Glomerular visceral epithelial cell (primary cell): Measurements from ENCODE around the gene AMOTL1.

Source experiments
- DNase-seq: peaks from one replicate; pipeline ENCODE4 v3.0.0-alpha.2; 2016; ENCODE audit errors: extremely low spot score

AMOTL1 gene

DNA sequence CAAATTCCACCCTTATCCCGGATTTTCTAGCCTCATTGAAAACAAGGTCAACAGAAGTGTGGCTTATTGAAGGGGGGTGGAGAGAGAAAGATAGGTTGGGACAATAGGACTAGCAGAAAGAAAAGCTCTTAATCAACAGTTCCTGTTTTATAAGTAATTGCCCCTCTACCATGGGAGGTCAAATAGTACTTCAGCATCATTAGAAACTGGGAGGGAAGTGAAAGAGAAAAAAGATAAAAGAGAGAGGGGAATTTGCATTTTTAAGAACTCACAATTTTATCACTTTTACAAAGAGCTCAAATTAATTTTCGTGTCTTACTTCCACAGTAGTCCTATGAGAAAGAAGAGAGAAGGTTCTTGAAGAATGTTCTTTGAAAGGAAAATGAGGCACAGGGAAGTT, 89.2 kb downstream of the AMOTL1 start:
- no peak for DNase-seq

DNA sequence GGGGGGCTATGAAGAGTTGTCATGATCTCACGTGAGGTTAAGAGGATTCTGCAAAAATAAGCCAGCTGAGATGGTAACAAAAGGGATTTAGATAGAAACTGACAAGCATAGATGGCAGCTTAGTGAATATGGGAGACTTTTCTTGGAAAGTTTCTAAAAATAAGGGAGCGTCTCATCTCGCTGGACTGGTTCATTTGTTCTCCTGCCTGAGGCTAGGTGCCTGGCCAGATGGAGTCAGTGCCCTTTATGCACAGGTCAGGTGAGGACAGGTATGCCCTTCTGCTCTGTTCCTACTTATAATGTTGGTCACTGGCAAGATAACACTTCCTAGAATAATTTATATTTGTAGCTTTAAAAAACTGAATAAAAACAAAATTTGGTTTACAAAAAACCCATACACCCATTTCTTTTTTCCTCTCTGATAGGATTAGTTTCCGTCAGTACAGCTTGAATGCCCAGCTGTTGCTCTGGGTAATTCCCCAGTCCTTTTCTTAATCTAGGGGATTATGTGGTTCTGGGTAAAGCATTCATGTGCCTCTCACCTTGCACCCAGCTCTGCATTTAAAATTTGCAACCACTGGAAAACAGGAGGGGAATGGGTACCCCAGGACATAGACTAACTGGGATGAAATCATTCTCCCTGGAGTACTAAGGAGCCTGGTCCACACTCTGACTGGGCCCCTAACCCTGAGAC, 90.0 kb downstream of the AMOTL1 start:
- no peak for DNase-seq

DNA sequence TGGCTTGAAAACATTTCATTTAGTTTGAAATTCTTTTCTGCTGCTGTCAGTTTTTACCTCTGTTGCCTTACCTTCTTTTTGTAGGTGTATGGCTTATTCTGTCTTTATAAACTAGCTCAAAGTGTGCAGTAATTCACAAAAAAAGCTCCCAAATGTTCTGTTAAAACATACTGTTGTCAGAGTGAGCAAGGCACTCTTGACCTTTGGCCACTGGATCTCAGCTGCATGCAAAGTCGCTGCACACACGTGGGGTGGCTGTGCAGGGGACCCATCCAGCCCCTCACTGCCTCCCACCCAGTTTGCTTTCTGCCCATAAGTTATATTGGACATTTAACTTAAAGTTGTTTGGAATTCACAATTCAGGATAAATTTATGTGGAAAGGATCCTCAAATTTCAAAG, 92.2 kb downstream of the AMOTL1 start:
- no peak for DNase-seq

GRCh38 chr11:94861306-94861845, 93.2 kb downstream of the AMOTL1 start:
- DNase-seq = no peak

DNA sequence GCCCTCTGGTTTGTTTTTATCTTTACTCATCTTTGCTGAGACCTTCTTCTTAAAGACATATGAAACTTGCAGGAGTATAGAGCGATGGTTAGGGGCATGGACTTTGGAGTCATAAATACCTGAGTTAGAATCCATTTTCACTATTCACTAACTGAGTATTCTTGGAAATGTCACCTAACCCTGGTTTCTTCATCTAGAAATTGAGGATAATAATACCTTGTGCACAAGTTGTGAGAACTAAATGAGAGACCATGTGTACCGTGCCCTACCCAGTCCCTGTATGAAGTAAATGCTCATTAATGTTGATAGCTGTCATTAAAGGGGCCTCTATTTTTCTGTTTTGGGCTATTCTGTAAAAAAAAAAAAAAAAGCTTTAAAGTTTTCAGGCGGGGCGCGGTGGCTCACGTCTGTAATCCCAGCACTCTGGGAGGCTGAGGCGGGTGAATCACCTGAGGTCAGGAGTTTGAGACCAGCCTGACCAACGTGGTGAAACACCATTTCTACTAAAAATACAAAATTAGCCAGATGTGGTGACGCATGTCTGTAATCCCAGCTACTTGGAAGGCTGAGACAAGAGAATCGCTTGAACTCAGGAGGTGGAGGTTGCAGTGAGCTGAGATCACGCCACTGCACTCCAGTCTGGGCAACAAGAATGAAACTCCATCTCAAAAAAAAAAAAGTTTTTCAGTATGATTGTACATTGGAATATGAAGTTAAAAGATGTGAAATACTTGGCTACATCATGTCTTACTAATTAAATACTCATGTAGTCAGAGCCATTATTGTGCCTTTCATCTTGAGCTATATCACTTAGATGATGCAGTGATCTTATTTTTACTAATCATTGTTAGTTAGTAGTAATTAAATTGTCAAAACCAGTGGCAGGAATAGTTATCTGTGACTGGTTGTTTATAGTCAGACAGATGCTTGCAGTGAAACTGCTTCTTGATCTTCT, 95.0 kb downstream of the AMOTL1 start:
- DNase-seq = no peak

GRCh38 chr11:94864506-94865045, 96.4 kb downstream of the AMOTL1 start:
- no peak for DNase-seq

DNA sequence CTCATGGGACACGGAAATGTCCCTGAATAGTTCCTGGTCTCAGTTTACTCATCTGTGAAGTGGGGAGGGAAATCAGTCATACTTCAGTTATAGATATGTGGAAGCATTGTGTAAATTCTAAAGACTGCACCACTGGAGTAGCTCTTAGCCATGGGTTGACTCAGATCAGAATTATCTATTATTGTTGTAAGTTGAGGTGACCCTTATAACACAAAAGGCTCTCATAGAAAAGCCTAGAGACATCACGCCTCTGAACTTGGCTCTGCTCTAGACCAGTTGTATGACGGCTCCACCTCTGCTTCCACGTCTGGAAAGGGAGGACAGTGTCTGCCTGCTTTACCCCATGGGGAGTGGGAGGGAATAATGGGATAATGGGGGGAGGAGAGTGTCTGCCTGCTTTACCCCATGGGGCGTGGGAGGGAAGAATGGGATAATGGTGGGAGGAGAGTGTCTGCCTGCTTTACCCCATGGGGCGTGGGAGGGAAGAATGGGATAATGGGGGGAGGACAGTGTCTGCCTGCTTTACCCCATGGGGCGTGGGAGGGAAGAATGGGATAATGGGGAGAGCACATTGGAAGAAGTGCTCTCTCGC, 98.2 kb downstream of the AMOTL1 start:
- DNase-seq = no peak

DNA sequence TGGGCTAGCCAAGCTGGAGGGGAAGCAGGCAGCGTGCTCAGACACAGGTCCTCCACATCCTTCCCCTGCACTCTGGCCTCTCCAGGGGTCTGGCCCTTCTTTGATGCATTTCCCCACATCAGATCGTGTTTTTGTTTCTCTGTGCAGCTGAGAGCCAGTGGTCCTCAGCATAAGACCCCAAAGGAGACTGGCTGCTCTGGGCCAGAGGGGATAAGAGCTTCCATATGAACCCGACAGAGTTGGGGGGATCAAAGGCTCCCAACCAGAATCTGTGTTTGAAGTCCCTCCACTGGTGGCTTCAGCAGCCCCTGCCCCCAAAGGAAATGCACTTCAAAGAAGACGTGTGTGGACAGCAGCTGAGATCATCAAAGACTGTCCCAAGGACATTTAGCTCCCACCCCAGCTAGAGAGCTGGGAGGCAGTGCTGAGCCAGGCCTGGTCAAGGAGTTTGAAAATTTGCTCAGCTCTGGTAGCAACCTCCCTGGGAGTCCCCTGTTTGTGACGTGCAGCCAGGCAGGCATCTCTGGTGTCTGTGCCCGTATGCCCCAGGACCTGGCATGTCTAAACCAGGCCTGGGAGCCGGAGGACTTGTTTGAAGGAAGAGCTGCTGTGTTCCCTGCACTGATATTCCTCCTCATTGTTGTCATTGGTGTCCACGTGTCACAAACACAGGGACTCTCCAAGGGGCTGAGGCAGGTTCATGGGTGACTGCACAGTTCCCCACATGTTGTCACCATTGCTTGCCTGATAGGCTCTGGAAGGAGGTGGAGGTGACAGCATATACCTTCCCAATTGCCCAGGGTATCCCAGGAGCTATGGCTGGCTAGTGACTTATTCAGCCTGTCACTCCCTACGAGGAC, 99.0 kb downstream of the AMOTL1 start:
- no peak for DNase-seq

DNA sequence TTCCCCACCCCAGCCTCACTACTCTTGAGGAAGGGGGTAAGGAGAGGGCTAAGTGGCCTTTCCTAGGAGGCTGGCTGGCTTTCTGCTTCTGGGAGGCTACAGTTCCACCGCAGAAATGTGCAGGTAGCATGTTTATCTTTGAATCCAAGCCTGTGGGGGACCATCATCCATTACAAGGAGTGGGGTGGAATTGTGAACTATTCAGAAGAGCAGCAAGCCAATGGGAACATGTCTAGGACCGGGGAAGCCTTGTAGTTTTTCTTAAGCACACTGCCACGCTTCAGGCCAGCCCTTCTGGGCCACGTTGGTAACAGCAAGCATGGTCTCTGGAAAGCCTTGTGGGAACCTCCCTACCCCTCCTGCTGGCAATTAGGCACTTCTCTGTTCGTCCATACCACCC, 100.3 kb downstream of the AMOTL1 start:
- DNase-seq = no peak

DNA sequence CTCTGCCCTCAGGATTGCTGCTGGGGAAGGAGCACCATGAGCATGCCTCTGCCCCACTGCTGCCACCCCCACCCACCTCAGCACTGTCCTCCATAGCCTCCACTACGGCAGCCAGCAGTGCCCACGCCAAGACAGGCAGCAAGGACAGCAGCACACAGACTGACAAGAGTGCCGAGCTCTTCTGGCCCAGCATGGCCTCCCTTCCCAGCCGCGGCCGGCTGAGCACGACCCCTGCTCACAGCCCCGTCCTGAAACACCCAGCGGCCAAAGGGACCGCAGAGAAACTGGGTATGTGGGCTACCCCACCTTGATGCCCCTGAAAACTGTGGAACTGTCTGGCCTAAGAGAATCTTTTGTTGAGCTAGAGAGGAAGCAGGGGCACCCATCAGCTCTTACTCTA, 101.0 kb downstream of the AMOTL1 start:
- no peak for DNase-seq

- DNase-seq = no peak
Measured at GRCh38 chr11:94870422-94870821, 102.3 kb downstream of the AMOTL1 start.

DNA sequence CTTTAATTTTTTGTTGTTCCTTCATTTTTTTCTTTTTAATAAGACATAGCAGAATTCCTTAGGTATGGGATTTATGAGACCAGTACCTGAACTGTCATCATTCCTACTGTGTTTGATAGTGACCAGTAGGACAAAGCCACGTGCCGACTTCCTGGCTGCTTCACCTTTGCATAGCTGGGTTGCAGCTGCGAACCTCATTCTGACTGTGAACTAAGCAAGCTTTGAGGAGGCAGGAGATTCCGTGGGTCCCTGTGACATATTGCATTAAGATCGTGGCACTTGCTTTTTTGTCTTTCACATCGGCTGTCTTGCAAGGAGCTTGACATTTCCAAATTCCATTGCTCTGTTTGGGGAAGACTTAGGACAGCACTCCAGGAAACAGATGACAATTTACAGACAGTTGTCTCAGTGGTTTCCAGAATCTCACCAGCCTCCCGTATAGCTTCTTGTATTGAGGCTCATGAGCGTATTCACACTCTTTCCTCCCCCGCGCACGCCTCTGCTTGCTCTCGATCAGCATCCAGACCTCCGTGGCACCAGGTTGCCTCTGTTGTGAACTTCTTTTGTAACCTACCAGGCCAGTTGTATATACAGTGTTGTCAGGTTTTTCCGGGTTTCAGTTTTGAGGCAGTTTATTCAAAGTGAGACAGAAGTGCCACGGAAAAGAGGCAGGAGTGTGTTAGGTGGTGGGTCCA, 103.5 kb downstream of the AMOTL1 start:
- no peak for DNase-seq

- DNase-seq = no peak
Measured at GRCh38 chr11:94873916-94874540, 105.9 kb downstream of the AMOTL1 start.

DNA sequence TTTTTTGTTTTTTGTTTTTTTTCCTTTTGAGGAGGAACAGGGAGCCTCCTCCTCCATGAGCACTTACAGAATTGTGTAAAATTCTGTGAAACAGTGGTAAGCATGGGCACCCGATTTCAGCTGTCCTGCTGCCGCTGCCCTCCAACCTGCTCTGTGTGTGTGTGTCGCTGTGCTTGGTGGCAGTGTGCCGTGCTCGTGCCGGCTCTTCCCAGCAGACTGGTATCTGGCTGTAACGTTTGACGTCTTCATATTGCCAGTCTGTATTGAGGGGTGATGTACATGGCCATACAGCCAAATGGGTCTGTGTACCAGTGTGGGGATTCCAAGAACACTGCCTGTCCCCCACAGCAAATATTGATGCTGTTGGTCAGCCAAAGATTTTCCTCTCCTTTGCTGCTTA, 108.1 kb downstream of the AMOTL1 start:
- no peak for DNase-seq

DNA sequence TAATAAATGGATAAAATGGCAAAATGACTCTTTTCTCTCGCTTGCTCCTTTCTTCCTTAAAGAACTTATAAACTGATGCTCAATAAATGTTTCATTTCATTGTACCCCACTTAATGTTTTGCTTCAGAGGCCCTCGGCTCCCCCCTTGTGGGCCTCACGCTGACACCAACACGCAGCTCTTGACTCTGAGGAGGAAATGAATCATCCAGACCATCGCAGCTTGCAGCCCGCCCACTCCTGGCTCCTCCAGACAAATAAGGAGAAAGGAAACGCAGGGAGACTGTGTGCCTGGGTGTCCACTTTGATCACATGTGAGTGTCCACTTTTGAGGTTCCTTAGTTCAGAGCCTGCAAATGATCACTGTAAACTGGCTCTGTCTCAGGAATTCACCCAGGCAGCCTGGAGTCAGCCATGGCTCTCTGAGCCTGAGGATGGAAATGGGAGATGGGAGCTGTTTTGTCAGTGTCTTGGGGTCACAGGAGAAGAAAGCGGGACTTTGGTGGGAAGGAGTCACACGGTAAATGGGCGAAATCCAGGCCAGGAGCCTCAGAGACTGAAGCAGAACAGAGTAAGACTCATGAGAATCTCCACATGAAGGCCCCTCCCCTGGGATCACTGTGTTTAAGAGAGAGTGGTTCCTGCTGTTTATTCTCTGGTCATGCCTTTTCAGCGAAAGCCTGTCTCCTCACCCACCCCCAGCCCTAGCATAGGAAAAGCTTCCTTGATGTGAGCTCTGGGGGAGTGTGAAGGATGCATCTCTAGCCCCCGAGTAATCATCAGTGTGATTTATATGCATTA, 108.7 kb downstream of the AMOTL1 start:
- DNase-seq = peak; percentile 83

DNA sequence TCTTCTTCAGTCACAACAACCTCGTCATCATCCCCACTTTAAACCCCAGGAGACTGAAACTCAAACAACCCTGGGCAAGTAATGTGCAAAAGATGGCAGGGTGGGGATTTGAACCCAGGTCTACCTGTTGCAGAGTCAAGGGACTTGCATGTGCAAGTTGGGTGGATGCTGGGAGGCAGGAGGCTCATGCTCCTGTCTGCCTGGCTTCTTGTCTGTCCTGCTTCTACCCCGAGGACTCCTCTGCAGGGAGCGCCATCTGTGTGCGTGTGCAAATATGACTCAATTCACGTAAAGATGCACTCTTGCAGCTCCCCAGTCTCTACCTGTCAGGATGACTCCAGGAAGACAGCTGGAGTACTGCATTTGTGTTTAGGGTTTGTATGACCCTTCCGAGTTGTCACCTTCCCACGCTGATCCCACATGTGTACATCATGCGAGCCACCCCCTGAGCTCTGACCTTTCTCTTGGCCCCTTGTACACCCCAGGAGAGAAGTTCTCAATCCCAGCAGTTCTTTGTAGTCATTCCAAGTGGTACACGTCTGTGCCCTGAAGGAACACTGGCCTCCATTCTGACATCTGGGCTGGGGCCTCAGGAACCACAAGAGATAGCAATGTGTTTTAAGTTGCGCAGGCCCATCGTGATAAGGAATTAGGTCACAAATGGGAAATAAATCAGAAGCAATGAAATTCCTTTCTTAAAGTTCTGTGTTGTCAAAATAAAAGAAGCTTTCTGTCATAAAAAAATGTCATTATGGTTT, 109.5 kb downstream of the AMOTL1 start:
- DNase-seq = no peak

DNA sequence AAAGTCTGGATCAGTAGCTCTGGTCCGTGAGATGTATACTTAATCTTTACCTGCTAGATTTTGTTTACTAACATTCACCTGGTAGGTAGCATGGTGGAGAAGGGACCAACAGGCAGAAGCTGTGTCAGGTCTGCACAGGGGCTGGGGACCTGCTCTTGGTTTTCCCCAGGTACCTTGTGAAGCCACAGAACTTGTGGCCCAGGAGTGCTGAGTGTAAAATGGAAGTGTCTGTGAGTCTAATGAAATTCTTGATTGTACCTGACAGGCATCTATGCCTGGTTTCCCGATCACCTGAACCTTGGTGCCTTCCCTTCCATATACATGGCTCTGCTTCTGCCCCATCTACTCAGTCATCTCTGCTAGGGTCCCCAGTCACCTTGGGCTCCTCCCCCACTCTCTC, 110.8 kb downstream of the AMOTL1 start:
- no peak for DNase-seq

DNA sequence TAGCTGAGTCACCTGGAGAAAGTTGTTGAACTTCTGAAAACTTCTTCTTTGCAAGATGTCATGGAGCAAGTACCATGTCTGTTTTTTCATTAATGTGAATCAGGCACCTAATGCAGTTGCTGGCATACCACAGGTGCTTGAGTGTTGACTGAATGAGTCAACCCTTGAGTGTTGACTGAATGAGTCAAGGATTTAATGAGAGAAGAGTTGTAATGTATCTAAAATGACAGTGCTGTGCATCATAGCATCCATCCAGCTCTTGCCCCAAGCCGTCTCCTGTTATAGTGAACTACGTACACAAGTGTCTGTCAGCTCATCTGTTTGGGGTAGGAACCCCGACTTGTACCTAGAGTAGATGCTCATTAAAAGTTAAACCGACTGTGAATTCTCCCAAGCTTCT, 112.1 kb downstream of the AMOTL1 start:
- DNase-seq = no peak

DNA sequence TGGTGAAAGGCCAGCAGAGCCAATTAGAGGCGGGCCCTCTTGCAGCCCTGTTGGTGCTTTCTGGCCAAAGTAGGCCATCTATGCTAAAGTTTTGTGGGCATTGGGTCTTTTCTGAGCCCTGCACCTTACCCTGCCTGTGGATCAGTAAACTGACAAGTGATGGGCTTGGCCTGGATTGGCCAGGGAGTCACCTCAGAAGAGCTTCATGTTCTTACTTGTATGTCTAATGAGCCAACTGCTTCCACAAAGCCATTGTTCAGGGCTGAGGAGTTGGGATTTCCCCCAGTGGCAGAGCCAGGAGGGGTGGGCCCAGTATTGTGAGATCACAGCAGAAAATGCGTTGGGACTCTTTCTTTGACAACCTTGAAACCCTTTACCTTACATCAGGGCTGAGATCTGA, 114.8 kb downstream of the AMOTL1 start:
- DNase-seq = no peak
